Measurements from ENCODE around the gene CCZ1B.
"Not testable (repeated sequence)": the region's sequence is repeated elsewhere in the genome, so short reads cannot be mapped to it uniquely, and the experiment has no call there.

DNA sequence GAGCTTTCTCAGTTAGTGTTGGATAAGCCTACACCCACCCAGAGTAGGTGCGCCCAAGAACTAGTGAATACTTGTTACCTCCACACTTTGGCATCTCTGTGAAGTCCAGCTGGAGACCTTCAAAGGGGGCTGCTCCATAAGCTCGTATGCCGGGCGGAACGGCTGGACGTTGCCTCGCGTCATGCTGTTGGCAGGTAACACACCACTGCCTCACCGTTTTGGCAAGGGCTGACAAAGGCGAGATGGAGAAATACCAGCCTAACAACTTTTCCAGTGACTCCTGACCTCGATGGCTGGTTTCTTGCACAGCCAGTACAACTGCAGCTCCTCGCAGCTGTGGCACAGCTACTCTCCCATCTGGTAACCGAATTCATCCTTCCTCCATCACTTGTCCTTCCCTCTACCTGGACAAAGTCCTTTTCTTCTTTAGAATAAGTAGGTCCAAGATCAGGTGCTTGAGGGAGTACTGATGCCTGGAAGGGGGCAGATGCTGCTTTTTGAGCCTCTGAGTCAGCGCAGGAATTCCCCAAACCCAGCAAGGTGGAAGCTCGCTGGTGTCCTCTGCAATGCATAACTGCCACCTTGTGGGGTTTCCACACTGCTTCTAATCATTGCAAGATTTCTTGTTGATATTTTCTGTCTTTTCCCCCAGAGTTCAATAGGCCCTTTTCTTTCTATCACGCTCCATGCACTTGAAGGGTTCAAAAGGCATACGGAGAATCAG lies 45.5 kb upstream of the CCZ1B start:
- TF ChIP-seq, protein P1, sequence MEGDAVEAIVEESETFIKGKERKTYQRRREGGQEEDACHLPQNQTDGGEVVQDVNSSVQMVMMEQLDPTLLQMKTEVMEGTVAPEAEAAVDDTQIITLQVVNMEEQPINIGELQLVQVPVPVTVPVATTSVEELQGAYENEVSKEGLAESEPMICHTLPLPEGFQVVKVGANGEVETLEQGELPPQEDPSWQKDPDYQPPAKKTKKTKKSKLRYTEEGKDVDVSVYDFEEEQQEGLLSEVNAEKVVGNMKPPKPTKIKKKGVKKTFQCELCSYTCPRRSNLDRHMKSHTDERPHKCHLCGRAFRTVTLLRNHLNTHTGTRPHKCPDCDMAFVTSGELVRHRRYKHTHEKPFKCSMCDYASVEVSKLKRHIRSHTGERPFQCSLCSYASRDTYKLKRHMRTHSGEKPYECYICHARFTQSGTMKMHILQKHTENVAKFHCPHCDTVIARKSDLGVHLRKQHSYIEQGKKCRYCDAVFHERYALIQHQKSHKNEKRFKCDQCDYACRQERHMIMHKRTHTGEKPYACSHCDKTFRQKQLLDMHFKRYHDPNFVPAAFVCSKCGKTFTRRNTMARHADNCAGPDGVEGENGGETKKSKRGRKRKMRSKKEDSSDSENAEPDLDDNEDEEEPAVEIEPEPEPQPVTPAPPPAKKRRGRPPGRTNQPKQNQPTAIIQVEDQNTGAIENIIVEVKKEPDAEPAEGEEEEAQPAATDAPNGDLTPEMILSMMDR (IDR thresholded peaks at IDR 0.05; ENCODE audit: extremely low read depth in 1 of 2, insufficient read depth in 1 of 2, low read depth in 1 of 2, low read length in 2 of 2) = not testable (repeated sequence)
- TF ChIP-seq POLR2A (IDR thresholded peaks at IDR 0.05; ENCODE audit: low read depth, low read length); POLR2AphosphoS5 (IDR thresholded peaks at IDR 0.05; ENCODE audit: insufficient read depth, low read depth, low read length); GATA2 (IDR thresholded peaks at IDR 0.05; ENCODE audit: insufficient read depth, insufficient read length, low read depth, low read length); JUN (IDR thresholded peaks at IDR 0.05; ENCODE audit: borderline replicate concordance, insufficient read depth, insufficient read length, low read depth); EZH2 (IDR thresholded peaks at IDR 0.05; ENCODE audit: borderline replicate concordance, low read depth, low read length, severe bottlenecking); MYC (IDR thresholded peaks at IDR 0.05; ENCODE audit: low read depth, low read length); FOS (IDR thresholded peaks at IDR 0.05; ENCODE audit: borderline replicate concordance, insufficient read depth, low read length): not testable (repeated sequence)
- TF ChIP-seq, protein P2, sequence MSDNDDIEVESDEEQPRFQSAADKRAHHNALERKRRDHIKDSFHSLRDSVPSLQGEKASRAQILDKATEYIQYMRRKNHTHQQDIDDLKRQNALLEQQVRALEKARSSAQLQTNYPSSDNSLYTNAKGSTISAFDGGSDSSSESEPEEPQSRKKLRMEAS (IDR thresholded peaks at IDR 0.05; ENCODE audit: insufficient read depth, insufficient read length) = not testable (repeated sequence)
